ENCODE results near the gene CCT4. TPM values are rescaled to one million over a fixed set of nuclear protein-coding genes. Genes with fewer than 3 reads are reported as not detected.

The CCT4 gene
- polyA plus RNA-seq, 1 donor (not counting 4 experiments of a cell fraction or from before 2014, with no cell fraction given) = 227 TPM

- no peaks in the 10 kb centered on the region for H4K20me1 ChIP-seq (ENCODE audit: control insufficient read depth, extremely low read depth, insufficient read depth, low read length)
- DNase-seq (ENCODE audit: low read depth, low spot score) (no peak), FAIRE-seq (no peak)
- no peak overlapping the region for H3K4me3 ChIP-seq (ENCODE audit: control insufficient read depth in 2 of 3, extremely low read depth in 1 of 3, insufficient read depth in 2 of 3, low read depth in 1 of 3, low read length in 3 of 3)
- H3K79me2 ChIP-seq (ENCODE audit: control insufficient read depth, insufficient read depth, low read length) = peaks cover 8% of the 10 kb centered on the region
- dilution Hi-C loops (cut with MboI; ENCODE audit: extremely low pct_ligation_motif_present, low sequenced_read_pairs) = no loop called here
- H3K27ac ChIP-seq (ENCODE audit: control insufficient read depth, insufficient read depth, low read length) = no peak overlapping the region
- no peak overlapping the region for H2AFZ ChIP-seq (ENCODE audit: control insufficient read depth, low read length)
- H3K4me2 ChIP-seq (ENCODE audit: control insufficient read depth, extremely low read depth, insufficient read depth, low read depth, low read length) = no peak overlapping the region
- no peaks in the 10 kb centered on the region for H3K27me3 ChIP-seq (ENCODE audit: control insufficient read depth, extremely low read depth, insufficient read depth, low read length)
- H3K4me1 ChIP-seq (ENCODE audit: control insufficient read depth, extremely low read depth, insufficient read depth, low read length) = peaks cover 4% of the 10 kb centered on the region
- no peaks in the 10 kb centered on the region for H3K9me1 ChIP-seq (ENCODE audit: control insufficient read depth, extremely low read depth, insufficient read depth, low read length)
- no peak overlapping the region for H3K9ac ChIP-seq (ENCODE audit: control insufficient read depth, extremely low read depth, insufficient read depth, low read length)
- H3K36me3 ChIP-seq (ENCODE audit: control insufficient read depth in 2 of 2, extremely low read depth in 1 of 2, insufficient read depth in 2 of 2, low read length in 2 of 2) = no peaks in the 10 kb centered on the region
- no peak for TF ChIP-seq EZH2 (IDR thresholded peaks at IDR 0.05; ENCODE audit: low read length)
- TF ChIP-seq CTCF (optimal IDR thresholded peaks at IDR 0.05 in 1 of 3, IDR thresholded peaks at IDR 0.05 in 1 of 3, conservative IDR thresholded peaks at IDR 0.05 in 1 of 3; ENCODE audit: extremely low read depth in 1 of 3, insufficient read depth in 2 of 3, low read length in 3 of 3) = no peak
- H3K9me3 ChIP-seq (ENCODE audit: control insufficient read depth, low read depth, low read length) = no peaks in the 10 kb centered on the region
These were observed 20.7 kb upstream of the CCT4 start for GRCh38 chr2:61909116-61909515.

GRCh38 chr2:61906186-61906470 lies 17.7 kb upstream of the CCT4 start:
- Histone ChIP-seq H3K27me3 (ENCODE audit: control insufficient read depth, extremely low read depth, insufficient read depth, low read length) (no peaks in the 10 kb centered on the region), H3K9me3 (ENCODE audit: control insufficient read depth, low read depth, low read length) (no peaks in the 10 kb centered on the region), H3K36me3 (ENCODE audit: control insufficient read depth in 2 of 2, extremely low read depth in 1 of 2, insufficient read depth in 2 of 2, low read length in 2 of 2) (no peaks in the 10 kb centered on the region), H3K9ac (ENCODE audit: control insufficient read depth, extremely low read depth, insufficient read depth, low read length) (peak overlapping the region; percentile 86), H4K20me1 (ENCODE audit: control insufficient read depth, extremely low read depth, insufficient read depth, low read length) (no peaks in the 10 kb centered on the region), H3K9me1 (ENCODE audit: control insufficient read depth, extremely low read depth, insufficient read depth, low read length) (no peaks in the 10 kb centered on the region), H3K27ac (ENCODE audit: control insufficient read depth, insufficient read depth, low read length) (peak overlapping the region; percentile 77), H3K4me3 (ENCODE audit: control insufficient read depth in 2 of 3, extremely low read depth in 1 of 3, insufficient read depth in 2 of 3, low read depth in 1 of 3, low read length in 3 of 3) (peak overlapping the region; percentile 77 to 79 (median 78)), H2AFZ (ENCODE audit: control insufficient read depth, low read length) (peak overlapping the region; percentile 92), H3K4me2 (ENCODE audit: control insufficient read depth, extremely low read depth, insufficient read depth, low read depth, low read length) (peak overlapping the region; percentile 92), H3K4me1 (ENCODE audit: control insufficient read depth, extremely low read depth, insufficient read depth, low read length) (peaks cover 4% of the 10 kb centered on the region), H3K79me2 (ENCODE audit: control insufficient read depth, insufficient read depth, low read length) (peaks cover 6% of the 10 kb centered on the region)
- no peak for TF ChIP-seq EZH2 (IDR thresholded peaks at IDR 0.05; ENCODE audit: low read length)
- no peak for TF ChIP-seq CTCF (optimal IDR thresholded peaks at IDR 0.05 in 1 of 3, IDR thresholded peaks at IDR 0.05 in 1 of 3, conservative IDR thresholded peaks at IDR 0.05 in 1 of 3; ENCODE audit: extremely low read depth in 1 of 3, insufficient read depth in 2 of 3, low read length in 3 of 3)
- DNase-seq (ENCODE audit: low read depth, low spot score) (no peak), FAIRE-seq (no peak)
- dilution Hi-C loops (cut with MboI; ENCODE audit: extremely low pct_ligation_motif_present, low sequenced_read_pairs) = no loop called here

Measured in keratinocyte (primary cell).